NCI-H226 (cell line): ENCODE results near the gene ZFP62.
"Not testable (repeated sequence)": the region's sequence is repeated elsewhere in the genome, so short reads cannot be mapped to it uniquely, and the experiment has no call there.

Experiments used
- DNase-seq: peaks from one replicate; pipeline ENCODE4 v3.0.0-alpha.2; 2015

ZFP62 gene

DNA sequence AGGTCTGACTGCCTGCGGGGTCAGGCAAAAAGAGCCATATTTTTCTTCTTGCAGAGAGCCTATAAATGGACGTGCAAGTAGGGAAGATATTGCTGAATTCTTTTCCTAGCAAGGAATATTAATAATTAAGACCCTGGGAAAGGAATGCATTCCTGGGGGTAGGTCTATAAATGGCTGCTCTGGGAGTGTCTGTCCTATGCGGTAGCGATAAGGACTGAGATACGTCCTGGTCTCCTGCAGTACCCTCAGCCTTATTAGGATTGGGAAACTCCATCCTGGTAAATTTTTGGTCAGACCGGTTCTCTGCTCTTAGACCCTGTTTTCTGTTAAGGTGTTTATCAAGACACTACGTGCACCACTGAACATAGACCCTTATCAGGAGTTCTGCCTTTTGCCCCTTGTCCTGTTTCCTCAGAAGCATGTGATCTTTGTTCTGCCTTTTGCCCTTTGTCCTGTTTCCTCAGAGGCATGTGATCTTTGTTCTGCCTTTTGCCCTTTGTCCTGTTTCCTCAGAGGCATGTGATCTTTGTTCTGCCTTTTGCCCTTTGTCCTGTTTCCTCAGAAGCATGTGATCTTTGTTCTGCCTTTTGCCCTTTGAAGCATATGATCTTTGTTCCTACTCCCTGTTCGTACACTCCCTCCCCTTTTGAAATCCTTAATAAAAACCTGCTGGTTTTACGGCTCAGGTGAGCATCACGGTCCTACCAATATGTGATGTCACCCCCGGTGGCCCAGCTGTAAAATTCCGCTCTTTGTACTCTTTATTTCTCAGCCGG, 32.1 kb downstream of the ZFP62 start:
- not testable (repeated sequence) for DNase-seq

DNA sequence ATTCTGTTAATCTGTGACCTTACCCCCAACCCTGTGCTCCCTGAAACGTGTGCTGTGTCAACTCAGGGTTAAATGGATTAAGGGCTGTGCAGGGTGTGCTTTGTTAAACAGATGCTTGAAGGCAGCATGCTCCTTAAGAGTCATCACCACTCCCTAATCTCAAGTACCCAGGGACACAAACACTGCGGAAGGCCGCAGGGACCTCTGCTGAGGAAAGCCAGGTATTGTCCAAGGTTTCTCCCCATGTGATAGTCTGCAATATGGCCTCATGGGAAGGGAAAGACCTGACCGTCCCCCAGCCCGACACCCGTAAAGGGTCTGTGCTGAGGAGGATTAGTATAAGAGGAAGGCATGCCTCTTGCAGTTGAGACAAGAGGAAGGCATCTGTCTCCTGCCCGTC, 33.7 kb downstream of the ZFP62 start:
- not testable (repeated sequence) for DNase-seq

DNA sequence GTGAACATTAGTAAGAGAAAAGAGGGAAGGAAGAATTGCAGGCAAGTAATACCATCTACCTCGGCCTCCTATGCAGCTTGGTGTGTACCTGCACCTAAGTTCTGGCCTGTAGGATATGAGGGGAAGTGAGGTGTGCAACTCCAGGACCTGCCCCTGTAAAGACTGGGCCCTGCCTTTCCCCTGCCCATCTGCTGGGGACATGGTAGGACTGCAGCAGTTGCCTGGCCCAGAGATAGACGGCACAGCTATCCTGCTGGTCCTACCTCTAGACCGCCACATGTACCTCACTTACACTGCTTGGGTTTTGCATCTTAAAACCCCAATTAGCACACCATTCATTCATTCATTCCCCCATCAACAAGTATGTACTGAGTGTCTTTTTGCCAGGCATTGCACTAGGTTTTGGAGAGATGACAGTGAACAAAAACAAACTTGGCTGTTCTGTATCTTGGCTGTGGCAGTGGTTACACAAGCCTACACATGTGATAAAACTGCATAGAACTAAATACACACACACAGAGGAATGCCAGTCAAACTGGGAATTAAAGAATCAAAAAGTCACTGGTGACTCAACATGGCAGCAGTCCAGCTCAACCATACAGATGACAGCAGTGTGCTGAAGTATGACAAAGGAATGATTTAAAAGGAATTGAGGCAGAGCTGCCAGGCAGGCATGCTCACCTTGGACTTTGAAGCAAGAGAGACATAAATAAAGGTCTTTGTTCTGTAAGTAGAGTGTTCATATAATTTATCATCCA, 35.1 kb downstream of the ZFP62 start:
- peak; percentile 62 for DNase-seq

DNA sequence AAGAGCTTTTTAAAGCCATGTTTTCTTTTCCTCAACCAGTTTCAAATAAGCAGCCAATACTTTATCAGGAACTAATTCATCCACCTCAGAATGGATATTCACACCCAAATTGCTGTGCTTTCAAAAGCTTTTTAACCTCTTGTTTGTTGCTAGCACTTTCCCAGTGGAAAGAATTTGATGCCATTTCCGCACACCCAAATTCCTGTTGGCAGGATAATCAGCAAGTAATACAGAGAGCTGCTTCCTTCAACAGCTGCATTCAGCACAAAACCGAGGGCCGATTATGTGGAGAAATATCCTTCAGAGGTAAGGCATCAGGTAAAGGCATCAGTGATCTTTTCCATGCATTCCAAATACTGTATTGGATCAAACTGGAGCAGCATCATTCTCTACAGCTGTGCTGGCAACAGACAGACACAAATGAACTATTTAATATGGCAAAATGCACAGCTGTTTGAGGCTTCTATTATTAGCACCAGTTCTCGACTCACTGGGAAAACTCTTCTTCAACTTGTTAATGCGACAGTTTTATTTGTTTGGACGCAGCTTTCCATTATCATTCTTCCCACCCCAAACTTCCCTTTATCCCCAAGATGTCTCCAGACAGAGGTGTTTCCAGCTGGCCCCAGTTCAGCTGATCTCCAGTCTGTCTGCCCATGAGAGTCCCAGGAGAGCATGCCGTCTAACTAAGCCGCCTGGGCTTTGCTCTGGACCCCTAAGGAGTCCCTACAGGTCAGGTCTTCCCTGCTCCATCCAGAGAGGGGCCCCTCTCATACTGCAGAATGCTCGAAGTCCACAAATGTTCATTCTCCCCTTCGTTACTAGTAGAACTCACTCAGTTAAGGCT, 36.2 kb downstream of the ZFP62 start:
- no peak for DNase-seq

DNA sequence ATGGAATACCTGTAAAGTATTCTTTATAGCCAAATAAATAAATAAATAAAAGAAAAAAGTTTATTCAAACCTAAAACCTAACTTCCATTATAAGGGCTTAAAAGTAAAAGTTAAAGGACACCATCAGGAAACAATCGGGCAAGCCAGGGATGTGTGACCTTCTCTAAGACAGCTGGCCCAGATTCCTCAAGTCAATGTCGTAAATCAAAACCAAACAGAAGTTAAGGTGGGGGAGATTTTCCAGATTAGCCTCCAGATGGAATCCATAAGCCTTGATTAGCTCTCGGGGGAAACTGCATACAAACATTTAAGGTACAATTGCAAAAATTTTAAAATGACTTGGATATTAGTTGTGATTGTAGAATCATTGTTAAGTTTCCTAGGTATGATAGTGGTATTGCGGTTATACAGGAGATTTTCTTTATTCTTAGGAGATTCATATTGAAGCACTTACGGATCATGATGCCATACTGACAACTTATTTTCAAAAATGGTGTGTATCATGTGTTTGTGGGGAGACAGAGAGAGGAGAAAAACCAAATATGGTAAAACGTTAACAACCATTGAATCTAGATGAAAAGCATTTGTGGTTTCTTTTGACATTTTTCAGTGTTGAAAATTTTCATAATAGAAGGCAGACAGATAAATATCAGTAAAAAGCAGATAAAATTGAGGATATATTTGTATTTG, 37.0 kb downstream of the ZFP62 start:
- no peak for DNase-seq

DNA sequence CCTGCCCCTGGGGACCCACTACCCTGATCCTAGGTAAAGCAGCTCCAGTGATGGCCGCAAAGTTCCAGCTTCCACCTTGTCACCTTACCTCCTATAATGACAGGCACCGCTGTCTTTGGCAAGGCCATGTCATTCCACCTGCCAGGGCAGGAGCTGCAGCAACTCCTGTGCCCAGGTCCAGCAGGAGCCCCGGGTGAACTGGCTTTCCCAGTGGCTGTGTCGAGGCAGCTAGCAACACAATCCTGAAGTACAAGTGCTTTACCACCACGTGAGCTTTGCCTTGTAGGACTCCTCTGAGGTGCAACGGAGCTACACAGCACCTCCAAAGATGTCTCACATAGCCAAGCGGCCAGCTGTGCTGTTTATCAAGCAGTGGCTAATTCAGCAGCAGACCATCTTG, 37.7 kb downstream of the ZFP62 start:
- DNase-seq: no peak

DNA sequence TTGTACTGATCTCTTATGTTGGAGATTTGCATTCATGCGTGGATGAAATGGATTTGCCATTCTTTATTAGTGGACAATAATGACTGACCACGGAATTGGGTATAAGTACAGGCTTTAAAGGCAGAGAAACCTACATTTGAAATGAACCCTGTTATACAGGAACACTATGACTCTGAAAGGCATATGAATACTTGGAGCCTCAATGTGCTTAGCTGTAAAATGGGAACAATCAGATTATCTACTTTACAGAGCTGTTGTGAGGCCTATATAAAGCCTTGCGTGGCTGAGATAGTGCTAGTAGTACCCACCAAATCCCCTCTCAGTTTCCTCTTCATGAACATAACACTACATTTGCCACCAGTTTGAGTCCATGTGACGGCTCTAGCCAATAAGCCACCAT, 39.5 kb downstream of the ZFP62 start:
- DNase-seq: no peak

DNA sequence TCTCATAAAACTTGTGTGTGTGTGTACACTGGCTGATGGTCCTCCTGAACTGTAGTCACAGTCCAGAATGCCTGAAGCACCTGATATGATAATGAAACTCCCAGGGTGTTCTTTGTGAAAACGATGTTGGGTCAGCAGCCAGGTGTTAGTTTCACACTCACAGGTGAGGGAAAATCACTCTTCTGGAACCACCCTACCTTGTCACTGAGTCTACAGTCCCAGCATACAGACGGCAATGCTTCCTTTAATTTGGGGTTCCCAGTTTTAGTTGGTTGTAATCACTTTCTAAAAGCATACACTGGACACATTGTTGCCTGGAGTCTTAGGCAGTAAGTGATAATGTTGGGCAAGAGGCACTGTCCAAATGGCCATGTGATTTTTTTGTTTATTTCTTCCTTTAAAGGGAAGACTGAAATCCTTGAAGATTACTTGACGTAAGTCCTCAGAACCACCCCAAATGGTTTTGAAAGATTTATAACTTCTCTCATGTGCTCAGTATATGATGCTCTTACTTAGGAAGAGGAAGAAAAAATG, 40.2 kb downstream of the ZFP62 start:
- no peak for DNase-seq

DNA sequence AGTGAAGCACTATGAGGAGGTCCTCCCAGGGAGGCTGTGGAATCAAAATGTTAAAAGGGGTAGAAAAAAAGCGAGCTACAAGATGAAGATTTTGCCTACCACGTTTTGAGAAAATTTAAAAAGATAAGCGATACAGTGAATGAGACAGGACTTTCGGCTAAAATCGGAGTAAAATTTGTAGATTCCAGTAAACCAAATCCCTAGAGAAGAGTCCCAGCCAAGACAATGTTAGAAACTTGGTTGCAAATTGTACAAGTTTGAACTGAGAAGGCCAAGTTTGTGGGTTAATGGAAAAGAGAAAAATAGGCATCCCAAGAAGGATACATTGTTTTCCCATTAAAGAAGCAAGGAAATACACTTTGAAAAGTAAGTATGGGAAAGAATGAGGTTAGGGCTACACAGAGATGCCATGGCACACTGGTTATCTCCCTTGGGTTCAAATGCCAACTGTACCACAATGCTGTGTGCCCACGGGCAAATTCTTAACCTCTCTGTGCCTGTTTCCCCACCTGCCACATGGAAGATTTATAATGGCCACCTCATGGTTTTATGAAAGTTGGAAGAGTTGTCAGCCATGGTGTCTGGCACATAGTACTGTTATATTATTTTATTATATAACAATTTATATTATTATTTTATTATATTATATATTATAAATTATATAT, 42.3 kb downstream of the ZFP62 start:
- DNase-seq: no peak

DNA sequence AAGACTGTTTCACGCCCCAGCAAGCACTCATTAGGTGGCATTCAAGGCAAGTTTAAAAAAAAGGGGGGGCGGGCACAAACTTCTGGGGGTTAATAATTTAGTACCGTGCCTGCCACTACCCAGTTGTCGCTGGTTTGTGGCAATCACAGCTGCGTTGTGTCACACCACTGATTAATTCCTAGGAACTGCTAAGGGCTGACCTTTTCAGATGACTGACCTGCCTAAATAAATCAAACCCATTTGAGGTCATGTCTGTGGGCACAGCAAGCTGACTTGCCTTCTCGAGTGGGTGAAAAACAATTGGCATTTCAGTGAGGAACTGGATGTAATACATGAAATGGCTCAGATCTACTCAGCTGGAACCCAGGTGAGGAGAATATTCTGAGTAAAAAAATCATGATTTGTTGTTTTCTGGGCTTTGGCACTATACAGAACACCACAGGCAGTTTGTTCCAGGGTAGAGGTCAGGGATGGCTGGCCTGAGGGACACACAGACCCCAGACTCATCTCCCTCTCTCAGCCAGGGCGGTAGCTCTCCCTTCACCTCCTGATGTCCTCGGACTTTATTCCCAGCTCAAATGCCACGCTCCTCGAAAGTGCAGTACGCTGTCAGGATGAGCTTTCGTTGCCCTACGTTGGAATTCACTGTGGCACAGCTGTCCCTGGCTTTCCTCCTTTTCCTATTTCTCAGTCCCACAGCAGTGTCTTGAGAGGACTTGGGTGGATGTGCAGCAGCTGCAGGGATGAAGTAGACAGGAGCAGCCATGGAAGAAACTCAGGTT, 43.0 kb downstream of the ZFP62 start:
- no peak for DNase-seq

DNA sequence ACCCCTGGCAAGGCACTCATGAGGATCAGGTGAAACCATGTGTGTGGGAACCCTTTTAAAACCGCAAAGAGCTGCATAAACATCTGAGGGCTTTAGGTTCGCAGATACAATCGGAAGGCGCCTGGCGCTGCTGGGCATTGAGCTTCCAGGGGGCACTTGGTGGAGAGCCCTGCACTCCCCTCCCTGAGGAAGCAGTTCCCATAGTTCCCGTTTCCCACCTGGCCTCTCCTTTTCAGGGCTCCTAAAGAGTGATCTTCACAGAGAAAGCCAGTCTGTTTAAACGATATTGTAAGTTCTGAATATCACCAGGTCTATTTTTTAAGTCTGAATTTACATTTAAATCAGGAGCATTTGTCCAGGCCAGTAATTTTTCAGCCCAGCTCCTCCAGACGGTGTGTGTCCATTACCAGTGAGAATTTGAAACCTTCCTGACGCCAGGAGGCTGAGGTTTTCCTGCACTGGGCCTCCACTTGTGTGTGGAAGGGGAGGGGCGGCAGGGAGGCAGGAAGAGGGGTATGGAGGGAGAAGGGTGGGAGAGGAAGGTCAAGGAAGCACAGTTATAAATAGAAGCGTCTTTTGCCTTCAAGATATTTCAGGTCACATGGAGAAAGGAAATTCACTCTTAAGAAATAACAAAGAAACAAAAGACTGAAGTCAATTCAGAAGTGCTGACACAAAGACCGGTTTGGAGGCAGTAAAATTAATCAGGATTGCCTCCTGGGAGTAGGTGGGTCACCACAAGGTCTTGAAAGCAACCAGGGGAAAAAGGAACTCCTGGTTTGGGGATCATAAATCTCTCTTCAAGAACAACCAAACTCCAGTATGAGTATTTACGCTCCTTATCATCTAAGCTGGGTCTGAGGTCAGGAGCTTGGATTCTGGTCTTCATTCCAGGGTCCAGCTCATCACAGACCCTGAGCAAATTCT, 44.2 kb downstream of the ZFP62 start:
- DNase-seq: peak; percentile 23

DNA sequence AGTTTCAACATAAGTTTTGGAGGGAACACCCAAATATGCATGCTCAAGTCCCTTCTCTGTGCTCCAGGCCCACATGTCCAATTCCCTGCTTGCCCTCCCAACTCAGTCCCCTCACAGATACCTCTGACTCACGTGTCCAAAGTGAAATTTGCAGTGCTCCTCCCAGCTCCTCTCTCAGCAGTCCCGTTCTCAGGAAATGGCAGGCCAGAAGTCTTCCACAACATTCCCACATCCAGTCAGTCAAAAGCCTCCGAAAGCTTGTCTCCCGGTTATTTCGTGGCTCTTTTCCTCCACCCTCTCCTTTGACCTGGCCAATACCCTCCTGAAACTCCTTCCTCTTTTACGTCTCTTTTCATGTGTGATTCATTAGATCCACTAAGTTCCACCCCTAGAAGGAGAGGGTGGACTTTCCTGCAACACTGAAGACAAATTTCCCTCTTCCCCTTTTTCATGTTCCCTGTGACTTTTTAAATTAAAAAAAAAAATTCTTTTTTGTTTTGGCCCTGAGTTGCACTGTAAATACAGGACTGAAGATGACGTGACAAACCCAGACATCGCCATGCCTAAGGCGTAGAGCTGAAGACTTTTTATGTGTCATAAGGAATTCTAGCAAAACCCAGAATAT, 45.7 kb downstream of the ZFP62 start:
- DNase-seq: no peak

DNA sequence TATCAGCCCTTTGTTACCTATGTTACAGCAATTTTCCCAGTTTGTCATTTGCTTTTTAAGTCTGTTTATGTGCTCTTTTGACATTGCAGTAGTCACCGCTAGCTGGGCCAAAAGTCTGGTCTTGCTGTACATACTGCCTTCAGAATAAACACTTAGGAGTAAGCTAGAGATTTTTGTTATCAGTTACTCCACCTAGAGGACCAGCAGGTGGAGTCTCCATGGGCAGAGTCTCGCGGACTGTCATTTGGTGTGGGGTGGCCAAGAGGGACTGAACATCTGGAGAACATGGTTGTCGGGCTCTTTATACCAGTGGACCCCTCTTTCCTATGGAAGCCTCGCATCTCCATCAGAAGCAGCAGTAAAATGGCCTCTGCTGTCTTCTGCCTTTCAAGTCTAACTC, 47.7 kb downstream of the ZFP62 start:
- DNase-seq: no peak

DNA sequence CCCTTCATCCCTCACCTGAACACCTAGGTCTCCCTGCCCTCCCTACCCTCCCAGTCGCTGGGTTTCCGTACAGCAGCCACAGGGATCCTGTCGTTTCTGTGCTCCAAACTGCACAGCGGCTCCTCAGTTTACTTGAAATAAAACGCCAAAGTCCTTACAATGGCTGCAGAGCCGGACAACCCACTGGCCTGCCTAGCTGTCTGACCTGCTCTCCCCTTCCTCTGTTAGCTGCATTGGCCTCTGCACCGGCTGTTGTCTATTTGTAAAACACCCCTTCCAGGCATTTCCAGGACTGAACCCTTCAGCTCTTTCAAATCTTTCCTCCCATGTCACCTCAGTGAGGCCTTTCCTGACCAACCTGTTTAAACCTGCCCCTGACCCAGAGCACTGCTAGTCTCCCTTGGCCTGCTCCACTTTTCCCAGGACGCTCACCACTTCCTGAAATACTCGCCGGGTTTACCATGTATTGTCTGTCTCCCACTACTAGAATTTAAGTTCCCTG, 49.4 kb downstream of the ZFP62 start:
- no peak for DNase-seq

DNA sequence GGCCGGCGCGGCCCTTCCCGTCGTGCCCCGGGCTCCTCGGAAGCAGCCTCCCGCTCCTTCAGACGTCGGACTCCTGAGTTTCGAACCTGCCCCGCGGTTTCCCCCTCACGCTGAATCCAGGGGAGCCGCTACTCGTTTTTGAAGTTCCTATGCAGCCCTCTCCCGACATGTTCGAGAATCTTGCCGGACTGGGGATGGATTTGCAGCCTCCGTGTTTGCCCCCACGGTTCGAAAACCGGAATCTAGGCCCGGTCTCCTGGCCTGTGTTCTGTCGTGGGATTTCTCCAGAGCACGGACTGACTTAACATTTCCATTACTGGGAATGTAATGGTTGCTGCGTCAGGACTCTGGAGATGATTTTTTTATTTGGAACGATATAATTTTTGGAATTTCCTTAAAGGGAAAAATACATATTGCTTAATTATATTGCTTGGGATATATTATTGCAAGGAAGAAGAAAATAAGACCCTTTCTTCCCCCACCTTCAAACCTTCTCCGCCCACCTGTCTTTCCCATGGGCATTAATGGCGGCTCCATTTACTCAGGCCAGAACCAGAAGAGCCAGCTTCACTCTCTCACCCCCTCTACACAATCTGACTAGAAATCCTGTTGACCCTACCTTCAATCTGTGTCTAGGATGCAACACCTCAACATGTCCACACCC, 50.0 kb downstream of the ZFP62 start:
- peak; percentile 49 for DNase-seq

DNA sequence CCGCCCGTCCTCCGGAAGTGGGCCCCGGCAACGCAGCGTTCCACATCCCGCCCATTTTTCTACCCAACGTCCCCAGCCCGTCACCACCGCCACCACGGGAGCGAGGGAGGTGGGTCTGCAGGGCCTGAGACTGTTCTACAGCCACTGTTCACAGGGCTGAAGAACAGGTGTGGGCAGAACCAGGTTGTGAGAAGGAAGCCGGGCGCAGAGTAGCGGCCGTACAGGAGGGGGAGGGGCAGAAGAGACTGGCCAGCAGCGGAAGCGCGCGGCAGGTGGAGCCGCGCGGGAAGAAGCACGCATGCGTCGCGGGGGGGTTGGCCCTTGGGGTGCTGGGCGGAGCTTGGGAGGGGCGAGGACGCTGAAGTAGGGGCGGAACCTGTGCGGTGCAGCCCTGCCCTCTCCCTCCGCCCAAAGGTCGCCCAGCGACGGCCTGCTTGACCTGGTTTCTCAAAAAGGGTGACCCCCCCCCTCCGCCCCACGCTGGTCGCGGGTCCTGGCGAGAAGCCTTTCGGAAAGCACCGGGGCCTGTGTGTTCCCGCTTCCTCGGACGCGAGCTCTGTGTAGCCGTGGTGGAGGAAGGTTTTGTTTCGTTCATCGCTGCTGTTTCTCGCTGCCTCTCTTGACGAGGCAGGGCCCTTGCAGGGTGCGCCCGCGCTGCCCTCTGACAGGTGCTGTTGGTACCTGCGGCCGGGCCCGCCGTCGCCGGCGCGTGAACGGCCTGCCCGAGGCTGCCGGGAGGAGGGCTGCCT, 50.7 kb downstream of the ZFP62 start:
- peak; percentile 85 for DNase-seq

DNA sequence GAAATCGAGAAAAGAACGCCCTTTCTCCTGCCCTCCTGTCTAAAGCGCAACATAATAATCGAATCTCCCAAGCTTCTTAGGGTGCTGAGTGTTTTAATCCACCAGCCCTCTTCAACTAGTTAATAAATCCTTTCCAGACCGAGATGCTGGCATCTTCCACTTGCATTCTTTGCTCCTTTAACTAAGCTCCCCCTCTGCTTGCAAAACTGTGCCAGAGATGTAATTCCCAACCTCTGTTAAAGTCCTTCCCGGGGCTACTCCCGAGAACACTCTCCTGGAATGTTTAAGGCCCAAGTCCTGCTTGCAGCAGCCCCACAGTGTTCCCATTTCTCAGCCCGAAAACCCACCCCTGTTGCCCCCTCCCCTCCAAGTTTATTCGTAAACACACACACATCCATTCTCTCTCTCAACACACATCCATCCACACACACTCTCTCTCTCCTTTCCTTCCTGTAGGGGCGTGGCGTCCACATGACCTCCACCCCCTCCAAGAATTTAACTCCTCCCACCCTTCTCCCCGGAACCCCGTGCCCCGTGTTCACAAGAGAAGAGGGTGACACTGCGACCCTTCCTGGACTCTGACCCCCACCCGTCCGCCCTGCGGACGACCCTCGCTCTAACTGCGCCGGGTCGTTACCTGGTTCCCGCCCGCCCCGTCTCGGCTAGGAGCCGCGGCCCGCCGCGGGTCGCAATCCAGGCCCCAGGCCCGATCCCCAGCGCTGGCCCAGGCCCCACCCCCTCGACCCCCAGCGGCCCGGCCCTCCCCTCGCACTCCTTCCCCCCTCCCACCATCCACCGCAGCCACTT, 51.5 kb downstream of the ZFP62 start:
- peak; percentile 79 for DNase-seq
